ENCODE data around the gene MRPL43.

The MRPL43 gene

DNA sequence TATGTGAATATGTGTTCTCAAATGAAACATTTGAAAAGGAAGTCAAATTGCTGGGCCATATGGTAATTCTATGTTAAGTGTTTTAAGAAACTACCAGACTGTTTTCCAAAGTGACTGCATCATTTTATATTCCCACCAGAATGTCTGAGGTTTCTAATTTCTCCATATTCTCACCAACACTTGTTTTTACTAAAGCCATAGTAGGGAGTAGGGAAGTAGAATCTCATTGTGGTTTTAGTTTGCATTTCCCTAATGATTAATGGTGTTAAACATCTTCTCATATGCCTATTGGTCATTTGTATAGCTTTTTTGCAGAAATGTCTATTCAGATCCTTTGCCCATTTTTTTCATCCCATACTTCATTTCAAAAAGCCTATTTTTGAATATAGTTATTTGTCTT lies 27.0 kb downstream of the MRPL43 start:
- Mint-ChIP-seq H3K4me3 (no peak overlapping the region), H3K4me1 (ENCODE audit: low read depth) (peaks cover 5% of the 10 kb centered on the region), H3K27me3 (ENCODE audit: low read depth) (no peaks in the 10 kb centered on the region), H3K27ac (no peak overlapping the region), H3K9me3 (no peaks in the 10 kb centered on the region), H3K36me3 (ENCODE audit: low read depth) (peaks cover 30% of the 10 kb centered on the region)

DNA sequence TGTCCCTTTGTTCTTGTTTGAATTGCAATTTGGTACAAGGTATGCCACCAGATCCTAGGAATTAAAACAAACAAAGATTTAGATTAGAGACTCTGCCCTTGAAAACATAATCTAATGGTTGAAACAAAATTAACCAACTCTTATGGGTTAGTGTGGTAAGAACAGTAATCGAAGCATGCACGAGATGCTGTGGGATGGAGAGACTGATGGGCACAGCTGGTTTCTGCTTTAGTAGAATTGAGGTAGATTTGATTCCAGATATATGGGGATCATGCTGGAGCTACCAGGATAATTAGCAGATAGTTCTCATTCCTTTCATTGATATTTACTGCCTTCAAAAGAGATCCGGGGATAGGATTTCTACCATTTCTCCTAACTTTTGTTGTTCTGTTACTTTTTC lies 38.4 kb downstream of the MRPL43 start:
- Mint-ChIP-seq H3K27me3 (ENCODE audit: low read depth) (no peaks in the 10 kb centered on the region), H3K36me3 (ENCODE audit: low read depth) (peaks cover 31% of the 10 kb centered on the region), H3K27ac (no peak overlapping the region), H3K4me1 (ENCODE audit: low read depth) (peaks cover 4% of the 10 kb centered on the region), H3K9me3 (no peaks in the 10 kb centered on the region), H3K4me3 (no peak overlapping the region)

DNA sequence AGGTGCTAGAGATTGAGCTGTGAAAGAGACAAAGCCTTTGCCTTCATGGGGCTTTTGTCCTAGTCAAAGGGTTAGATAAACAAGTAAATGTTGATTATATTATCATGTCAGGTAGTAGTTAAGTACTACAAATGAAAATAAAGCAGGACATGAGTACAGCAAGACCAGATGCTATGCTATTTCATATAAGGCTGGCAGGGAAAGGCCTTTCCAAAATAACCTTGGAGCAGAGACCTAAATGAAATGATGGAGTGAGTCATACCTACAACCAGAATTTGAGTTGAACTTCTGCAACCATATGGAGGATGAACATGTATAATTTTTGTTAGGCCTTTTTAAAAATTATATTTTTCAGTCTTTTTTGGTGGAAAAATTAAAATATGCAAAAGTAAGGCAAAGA lies 41.5 kb downstream of the MRPL43 start:
- H3K27ac Mint-ChIP-seq, result no peak overlapping the region
- peaks cover 43% of the 10 kb centered on the region for H3K36me3 Mint-ChIP-seq (ENCODE audit: low read depth)
- peaks cover 13% of the 10 kb centered on the region for H3K4me1 Mint-ChIP-seq (ENCODE audit: low read depth)
- no peaks in the 10 kb centered on the region for H3K9me3 Mint-ChIP-seq
- no peaks in the 10 kb centered on the region for H3K27me3 Mint-ChIP-seq (ENCODE audit: low read depth)
- H3K4me3 Mint-ChIP-seq, result no peak overlapping the region

DNA sequence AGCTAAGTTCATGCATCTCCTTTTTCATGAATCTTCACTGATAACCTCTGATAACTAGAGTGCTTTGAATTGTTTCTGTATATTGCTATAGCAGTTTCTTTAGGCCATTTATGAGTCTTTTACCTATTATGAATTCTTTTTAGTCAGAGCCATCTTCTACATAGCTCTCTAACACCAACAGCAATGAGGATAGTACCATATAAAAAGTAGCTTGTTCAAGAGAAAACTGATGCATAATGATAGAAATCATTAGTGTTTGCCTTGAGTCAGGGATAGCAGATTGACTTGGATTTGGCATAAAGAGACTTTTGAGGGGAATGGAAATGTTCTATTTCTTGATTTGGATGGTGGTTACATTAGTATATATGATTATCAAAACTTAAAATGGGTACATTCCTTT lies 43.8 kb downstream of the MRPL43 start:
- no peaks in the 10 kb centered on the region for H3K9me3 Mint-ChIP-seq
- no peaks in the 10 kb centered on the region for H3K27me3 Mint-ChIP-seq (ENCODE audit: low read depth)
- peaks cover 13% of the 10 kb centered on the region for H3K4me1 Mint-ChIP-seq (ENCODE audit: low read depth)
- peaks cover 33% of the 10 kb centered on the region for H3K36me3 Mint-ChIP-seq (ENCODE audit: low read depth)
- H3K27ac Mint-ChIP-seq, result no peak overlapping the region
- H3K4me3 Mint-ChIP-seq, result no peak overlapping the region

DNA sequence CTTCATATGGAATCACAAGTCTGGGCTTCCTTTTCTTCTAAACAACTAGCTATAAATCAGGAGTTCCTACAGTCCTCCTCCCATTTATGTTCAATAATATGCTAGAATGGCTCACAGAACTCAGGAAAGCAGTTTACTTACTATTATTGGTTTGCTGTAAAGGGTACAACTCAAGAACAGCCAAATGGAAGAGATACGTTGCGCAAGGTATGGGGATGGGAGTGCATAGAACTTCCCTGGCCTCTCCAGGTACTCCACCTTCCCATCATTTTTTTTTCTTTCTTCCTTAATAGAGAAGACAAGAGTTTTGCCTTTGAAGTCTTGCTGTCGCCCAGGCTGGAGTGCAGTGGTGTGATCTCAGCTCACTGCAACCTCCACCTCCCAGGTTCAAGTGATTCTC lies 45.1 kb downstream of the MRPL43 start:
- H3K4me1 Mint-ChIP-seq (ENCODE audit: low read depth), result peaks cover 13% of the 10 kb centered on the region
- no peak overlapping the region for H3K27ac Mint-ChIP-seq
- H3K36me3 Mint-ChIP-seq (ENCODE audit: low read depth), result peaks cover 37% of the 10 kb centered on the region
- no peak overlapping the region for H3K4me3 Mint-ChIP-seq
- no peaks in the 10 kb centered on the region for H3K9me3 Mint-ChIP-seq
- H3K27me3 Mint-ChIP-seq (ENCODE audit: low read depth), result no peaks in the 10 kb centered on the region

DNA sequence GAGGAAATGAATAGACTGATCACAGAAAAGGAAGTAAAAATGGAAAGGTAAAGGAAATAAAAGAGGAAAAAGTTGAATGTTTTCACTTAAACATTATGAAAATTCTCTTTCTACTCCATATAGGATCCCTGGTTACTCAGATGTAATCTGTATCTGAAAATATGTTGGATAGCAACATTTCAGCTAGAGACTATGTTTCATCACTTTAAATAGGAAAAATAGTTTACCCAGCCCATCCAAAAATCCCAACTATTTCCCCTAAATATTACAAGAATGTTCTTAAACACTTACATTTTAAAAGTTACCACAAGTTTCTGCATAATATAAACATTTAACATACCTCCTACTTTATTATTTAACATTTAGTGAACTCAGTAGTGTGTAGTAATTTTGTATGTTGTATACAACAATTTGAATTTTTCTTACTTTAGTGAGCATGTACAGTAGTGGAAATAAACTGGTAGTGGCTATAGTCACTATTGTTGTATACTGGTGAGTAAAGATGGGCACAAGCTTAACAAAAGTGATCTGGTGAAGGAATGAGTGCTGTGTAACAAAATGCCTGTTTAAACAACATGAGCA lies 47.4 kb downstream of the MRPL43 start:
- Mint-ChIP-seq H3K36me3 (ENCODE audit: low read depth) (peaks cover 28% of the 10 kb centered on the region), H3K27ac (no peak overlapping the region), H3K9me3 (no peaks in the 10 kb centered on the region), H3K4me3 (no peak overlapping the region), H3K27me3 (ENCODE audit: low read depth) (no peaks in the 10 kb centered on the region), H3K4me1 (ENCODE audit: low read depth) (peaks cover 10% of the 10 kb centered on the region)

All from T-helper 1 cell treated with Interleukin-12 subunit alpha and Interleukin-12 subunit beta and Interleukin-4 antibody, amounts not matched to agents 30 μg/mL and 1 μg/mL, for 36 hours (primary cell).